HCT116 (cell line): ENCODE measurements around the gene TNFAIP8. TPM values are rescaled to one million over a fixed set of nuclear protein-coding genes. Genes with fewer than 3 reads are reported as not detected.

Source experiments
- ATAC-seq: fragments of 200-7000 bp; cut with Tn5 transposase; 2 replicates; pipeline ENCODE4 v1.9.1; 2020; ENCODE audit warnings: mild to moderate bottlenecking, moderate library complexity
- BruUV-seq: library from RNA; stranded (reverse); fragments of 400-500 nt; replicated peaks from 2 replicates; lab custom pipeline; 2021; lab: Mats Ljungman, UMichigan
- CTCF ChIA-PET: fragments of 300-600 bp; sonication (Branson Sonifier 250); formaldehyde crosslinking; loops from one replicate; lab custom pipeline; 2021; ENCODE audit warnings: antibody characterized with exemption; lab: Charles Lee
- POLR2A ChIA-PET: fragments of 300-600, 350-600 bp; sonication (Branson Sonifier 250); formaldehyde crosslinking; loops from one replicate; lab custom pipeline; 2021; ENCODE audit warnings: antibody characterized with exemption; lab: Charles Lee
- RAD21 ChIA-PET, 2 experiments: fragments of 300-600 bp; sonication (Branson Sonifier 250); formaldehyde crosslinking; loops; one replicate each; lab custom pipeline; 2023; ENCODE audit warnings: low total read pairs in 2 of 2; ENCODE audit not compliant: uncharacterized antibody in 2 of 2, unreplicated experiment in 2 of 2, low non-redundant PET in 1 of 2; lab: Charles Lee
- DNase-seq: peaks from one replicate; pipeline ENCODE4 v3.0.0-alpha.2; 2010; ENCODE audit warnings: low read depth, low spot score
- H2AFZ ChIP-seq: fragments of 200-600 bp; shearing (Covaris generic), sonication (generic); 2 replicates; pipeline ENCODE4 v1.6.1; 2017; ENCODE audit warnings: low read depth, mixed run types, mixed read lengths, antibody characterized with exemption, low read length; ENCODE audit not compliant: poor library complexity, severe bottlenecking
- H3K27ac ChIP-seq: 2 replicates; pipeline ENCODE4 v1.5.1; 2012; ENCODE audit warnings: low read depth, low read length
- H3K27me3 ChIP-seq: fragments of 200-600 bp; sonication (generic); 2 replicates; pipeline ENCODE4 v1.6.1; 2016; ENCODE audit warnings: mixed run types, low read length, mixed read lengths; ENCODE audit not compliant: insufficient read depth
- H3K36me3 ChIP-seq, 2 experiments: fragments of 200-500 bp in 1 of 2; fragments of 200-600 bp in 1 of 2; sonication (Bioruptor generic) in 1 of 2; sonication (generic) in 1 of 2; 2 replicates each; pipeline versions ENCODE4 v1.5.1 to v1.6.1; 2014 to 2016; ENCODE audit warnings: low read length in 2 of 2, inconsistent platforms in 1 of 2, mixed read lengths in 1 of 2, mixed run types in 1 of 2; ENCODE audit not compliant: insufficient read depth in 2 of 2, control insufficient read depth in 1 of 2
- H3K4me1 ChIP-seq, 2 experiments: fragments of 200-600 bp in 1 of 2; sonication (generic) in 1 of 2; 2 replicates each; pipeline versions ENCODE4 v1.5.1 to v1.6.1; 2012 to 2017; ENCODE audit warnings: low read length in 2 of 2, inconsistent platforms in 1 of 2, mild to moderate bottlenecking in 1 of 2, mixed read lengths in 1 of 2, mixed run types in 1 of 2, moderate library complexity in 1 of 2; ENCODE audit not compliant: insufficient read depth in 2 of 2, control insufficient read depth in 1 of 2
- H3K4me2 ChIP-seq: fragments of 200-600 bp; sonication (generic); 2 replicates; pipeline ENCODE4 v1.6.1; 2017; ENCODE audit warnings: mixed run types, low read length, mixed read lengths
- H3K4me3 ChIP-seq, 2 experiments: fragments of 200-600 bp in 1 of 2; sonication (generic) in 1 of 2; replicated peaks in 1 of 2; 2 replicates each; pipeline ENCODE4 v1.5.1; 2011 to 2016; ENCODE audit warnings: low read length in 2 of 2, control low read depth in 1 of 2, low read depth in 1 of 2, mild to moderate bottlenecking in 1 of 2, mixed read lengths in 1 of 2, mixed run types in 1 of 2
- H3K79me2 ChIP-seq: fragments of 200-600 bp; sonication (generic); 2 replicates; pipeline ENCODE4 v1.6.1; 2017; ENCODE audit warnings: mild to moderate bottlenecking, mixed run types, low read length, moderate library complexity, mixed read lengths; ENCODE audit not compliant: insufficient read depth
- H3K9ac ChIP-seq: fragments of 200-600 bp; sonication (generic); 2 replicates; pipeline ENCODE4 v1.6.1; 2016; ENCODE audit warnings: low read length, mixed read lengths
- H3K9me2 ChIP-seq: fragments of 200-600 bp; sonication (generic), shearing (Covaris generic); 2 replicates; pipeline ENCODE4 v1.6.1; 2017; ENCODE audit warnings: mixed run types, mild to moderate bottlenecking, moderate library complexity; ENCODE audit not compliant: insufficient read depth
- H3K9me3 ChIP-seq, 2 experiments: fragments of 200-500 bp in 1 of 2; fragments of 200-600 bp in 1 of 2; sonication (Bioruptor generic) in 1 of 2; sonication (generic) in 1 of 2; 2 replicates each; pipeline ENCODE4 v1.6.1; 2014 to 2017; ENCODE audit warnings: low read length in 2 of 2, mixed read lengths in 2 of 2, inconsistent platforms in 1 of 2, low read depth in 1 of 2, mild to moderate bottlenecking in 1 of 2, mixed run types in 1 of 2, moderate library complexity in 1 of 2; ENCODE audit not compliant: control insufficient read depth in 1 of 2, insufficient read depth in 1 of 2
- H4K20me1 ChIP-seq: fragments of 200-600 bp; sonication (generic), shearing (Covaris generic); 2 replicates; pipeline ENCODE4 v1.6.1; 2017; ENCODE audit warnings: mixed run types, mild to moderate bottlenecking, moderate library complexity; ENCODE audit not compliant: insufficient read depth
- CEBPB ChIP-seq: IDR thresholded peaks from 2 replicates; pipeline ENCODE4 v1.6.1; 2012; ENCODE audit warnings: low read depth
- EGR1 ChIP-seq: IDR thresholded peaks from 2 replicates; pipeline ENCODE4 v1.6.1; 2012; ENCODE audit warnings: low read depth
- EZH2 ChIP-seq: fragments of 200-600 bp; sonication (generic); IDR thresholded peaks from 2 replicates; pipeline ENCODE4 v1.6.1; 2017; ENCODE audit warnings: antibody characterized with exemption, mixed run types
- EZH2phosphoT487 ChIP-seq: fragments of 200-600 bp; IDR thresholded peaks from 2 replicates; pipeline ENCODE4 v1.6.1; 2018; ENCODE audit warnings: antibody characterized with exemption, borderline replicate concordance
- JUND ChIP-seq: IDR thresholded peaks from 2 replicates; pipeline ENCODE4 v1.6.1; 2012
- POLR2A ChIP-seq: IDR thresholded peaks from 2 replicates; pipeline ENCODE4 v1.7.0; 2011; ENCODE audit warnings: borderline replicate concordance; ENCODE audit not compliant: insufficient read depth, insufficient read length; ENCODE audit errors: extremely low read depth
- RAD21 ChIP-seq: IDR thresholded peaks from 2 replicates; pipeline ENCODE4 v1.6.1; 2012; ENCODE audit warnings: low read depth, mild to moderate bottlenecking
- SP1 ChIP-seq: IDR thresholded peaks from 2 replicates; pipeline ENCODE4 v1.6.1; 2012; ENCODE audit warnings: low read depth
- SRF ChIP-seq: IDR thresholded peaks from 2 replicates; pipeline ENCODE4 v1.6.1; 2012; ENCODE audit warnings: low read depth
- YY1 ChIP-seq: IDR thresholded peaks from 2 replicates; pipeline ENCODE4 v1.6.1; 2011; ENCODE audit warnings: low read length, low read depth, moderate library complexity, mild to moderate bottlenecking; ENCODE audit not compliant: insufficient replicate concordance; ENCODE audit errors: extremely low read depth
- ZFX ChIP-seq: fragments of 450-650 bp; IDR thresholded peaks from 2 replicates; pipeline ENCODE4 v1.6.1; 2017
- intact Hi-C: fragments of 100-400 bp; cut with micrococcal nuclease; formaldehyde crosslinking; loops from 2 replicates; pipeline ENCODE4 v1.10.0; 2022
- total RNA-seq: library from RNA; stranded (reverse); gene quantifications from one replicate; pipeline ENCODE4 v1.2.1, GENCODE V29; 2021; ENCODE audit not compliant: unreplicated experiment
- TF ChIP-seq, protein P1 (sequence below): IDR thresholded peaks from 2 replicates; pipeline ENCODE4 v1.6.1; 2011; ENCODE audit warnings: mild to moderate bottlenecking, low read length, moderate library complexity; ENCODE audit not compliant: insufficient replicate concordance; ENCODE audit errors: extremely low read depth
- TF ChIP-seq, protein P2 (sequence below): IDR thresholded peaks from 2 replicates; pipeline ENCODE4 v1.6.1; 2012

Gene TNFAIP8
- total RNA-seq, 1 experiment from 2014 or later: 18.4 TPM

DNA sequence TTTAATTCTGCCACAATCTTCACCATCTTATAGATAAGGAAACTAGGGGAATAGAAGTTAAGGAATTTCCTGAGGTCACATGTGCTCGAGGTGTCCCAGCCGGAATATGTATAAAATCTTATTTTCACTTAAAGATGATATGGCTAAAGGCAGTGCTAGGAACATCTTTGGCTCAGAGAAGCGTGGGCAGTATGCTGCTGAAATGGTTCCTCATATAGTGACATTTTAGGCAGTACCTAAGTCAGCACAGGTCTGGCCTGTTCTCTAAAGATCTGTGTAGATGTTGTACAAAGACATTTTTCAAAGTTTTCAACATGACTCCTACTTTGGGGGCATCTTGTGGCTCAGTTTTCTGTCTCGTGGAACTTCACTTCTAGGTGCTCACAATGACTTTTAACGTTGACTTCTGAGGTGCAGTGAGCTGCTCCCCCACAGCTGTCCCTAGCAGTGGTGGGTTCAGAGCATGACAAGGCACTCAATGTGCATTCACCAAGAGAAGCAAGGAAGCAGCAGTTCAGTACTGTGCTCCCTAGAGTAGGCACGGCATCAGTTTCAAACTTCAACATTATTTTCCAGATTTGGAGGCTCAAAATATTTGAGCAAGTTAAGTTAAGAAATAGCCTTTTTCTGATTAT lies 40.3 kb downstream of the TNFAIP8 start (continued):
- TF ChIP-seq EZH2: no peak
- no peak for TF ChIP-seq SP1
- no peak for TF ChIP-seq YY1
- no peak for TF ChIP-seq EGR1
- TF ChIP-seq CEBPB: no peak

DNA sequence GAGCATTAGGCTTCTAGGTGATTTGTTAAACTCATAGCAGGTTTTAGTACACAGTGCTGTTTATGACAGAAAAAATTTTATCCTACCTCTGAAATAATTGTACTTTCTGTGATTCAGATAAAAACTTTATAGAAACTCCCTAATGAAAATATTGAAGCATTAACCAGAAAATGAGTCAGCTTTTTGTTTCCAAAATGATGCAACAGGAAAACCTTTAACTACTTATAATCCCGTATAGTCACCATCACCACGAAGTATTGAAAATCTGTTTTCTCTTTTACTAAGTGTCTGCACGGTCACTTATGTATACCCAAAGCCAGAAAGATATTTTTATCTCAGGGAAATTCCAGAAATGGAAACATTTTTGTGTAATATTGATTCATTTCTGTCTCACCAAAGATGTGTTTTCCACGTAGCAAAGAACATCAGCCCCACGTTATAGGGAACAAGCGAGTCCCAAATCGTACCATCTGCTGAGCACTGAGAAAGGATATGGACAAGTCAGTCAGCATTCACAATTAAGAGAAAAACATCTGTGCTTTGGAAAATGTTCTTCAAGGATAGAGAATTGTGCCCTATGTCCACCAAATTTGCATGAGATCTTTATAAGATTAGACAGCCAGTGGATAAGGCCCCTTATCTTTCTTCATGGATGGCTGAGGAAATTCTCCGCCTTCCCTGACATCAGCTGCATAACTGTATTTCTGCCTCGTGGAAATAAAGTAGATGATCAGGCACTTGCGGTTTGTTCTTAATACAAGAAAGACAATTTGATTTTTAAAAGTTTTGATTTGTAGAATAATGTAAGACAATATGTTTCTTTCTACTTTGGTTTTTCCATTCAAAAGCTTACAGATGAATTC lies 41.9 kb downstream of the TNFAIP8 start:
- H3K9me2 ChIP-seq: no peaks in the 10 kb centered on the region
- no peak overlapping the region for H3K4me2 ChIP-seq
- BruUV-seq: no TSS peak
- no peaks in the 10 kb centered on the region for H3K9me3 ChIP-seq
- CTCF ChIA-PET: no interaction called here
- DNase-seq: no peak
- H2AFZ ChIP-seq: no peak overlapping the region
- H4K20me1 ChIP-seq: no peaks in the 10 kb centered on the region
- POLR2A ChIA-PET: no interaction called here
- H3K27me3 ChIP-seq: no peaks in the 10 kb centered on the region
- RAD21 ChIA-PET: no interaction called here
- no peak overlapping the region for H3K9ac ChIP-seq
- no peak for ATAC-seq
- H3K4me1 ChIP-seq: no peaks in the 10 kb centered on the region
- no peaks in the 10 kb centered on the region for H3K36me3 ChIP-seq
- TF ChIP-seq POLR2A (no peak), JUND (0 out of 2 replicates have a peak, but pooled peaks have one; percentile 7), ZFX (no peak), EGR1 (no peak), SRF (no peak), EZH2phosphoT487 (no peak), RAD21 (no peak)
- TF ChIP-seq, protein P1, sequence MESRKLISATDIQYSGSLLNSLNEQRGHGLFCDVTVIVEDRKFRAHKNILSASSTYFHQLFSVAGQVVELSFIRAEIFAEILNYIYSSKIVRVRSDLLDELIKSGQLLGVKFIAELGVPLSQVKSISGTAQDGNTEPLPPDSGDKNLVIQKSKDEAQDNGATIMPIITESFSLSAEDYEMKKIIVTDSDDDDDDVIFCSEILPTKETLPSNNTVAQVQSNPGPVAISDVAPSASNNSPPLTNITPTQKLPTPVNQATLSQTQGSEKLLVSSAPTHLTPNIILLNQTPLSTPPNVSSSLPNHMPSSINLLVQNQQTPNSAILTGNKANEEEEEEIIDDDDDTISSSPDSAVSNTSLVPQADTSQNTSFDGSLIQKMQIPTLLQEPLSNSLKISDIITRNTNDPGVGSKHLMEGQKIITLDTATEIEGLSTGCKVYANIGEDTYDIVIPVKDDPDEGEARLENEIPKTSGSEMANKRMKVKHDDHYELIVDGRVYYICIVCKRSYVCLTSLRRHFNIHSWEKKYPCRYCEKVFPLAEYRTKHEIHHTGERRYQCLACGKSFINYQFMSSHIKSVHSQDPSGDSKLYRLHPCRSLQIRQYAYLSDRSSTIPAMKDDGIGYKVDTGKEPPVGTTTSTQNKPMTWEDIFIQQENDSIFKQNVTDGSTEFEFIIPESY: no peak
- TF ChIP-seq, protein P2, sequence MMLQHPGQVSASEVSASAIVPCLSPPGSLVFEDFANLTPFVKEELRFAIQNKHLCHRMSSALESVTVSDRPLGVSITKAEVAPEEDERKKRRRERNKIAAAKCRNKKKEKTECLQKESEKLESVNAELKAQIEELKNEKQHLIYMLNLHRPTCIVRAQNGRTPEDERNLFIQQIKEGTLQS: no peak
- TF ChIP-seq, all 23 proteins: peak for 1
- intact Hi-C loops: no loop called here
- Histone ChIP-seq H3K4me3 (no peak overlapping the region), H3K79me2 (no peaks in the 10 kb centered on the region), H3K27ac (no peak overlapping the region)
